Stimulated activated naive CD8-positive, alpha-beta T cell treated with anti-CD3 and anti-CD28 coated beads, Interleukin-15, Interleukin-2, amounts not matched to agents 100 ng/mL and 50 ng/mL, for 24 hours (primary cell): ENCODE results near the gene ANO7.
"Not testable (repeated sequence)": the region's sequence is repeated elsewhere in the genome, so short reads cannot be mapped to it uniquely, and the experiment has no call there.

Experiments
- H3K27ac Mint-ChIP-seq: one replicate; pipeline ENCODE4 v1.8.0; 2021; ENCODE audit warnings: mild to moderate bottlenecking, mixed read lengths
- H3K27me3 Mint-ChIP-seq: one replicate; pipeline ENCODE4 v1.8.0; 2021; ENCODE audit warnings: mixed read lengths
- H3K36me3 Mint-ChIP-seq: one replicate; pipeline ENCODE4 v1.8.0; 2021; ENCODE audit warnings: low read depth, mixed read lengths
- H3K4me1 Mint-ChIP-seq: one replicate; pipeline ENCODE4 v1.8.0; 2021; ENCODE audit warnings: low read depth, mixed read lengths
- H3K4me3 Mint-ChIP-seq: one replicate; pipeline ENCODE4 v1.8.0; 2021; ENCODE audit warnings: mild to moderate bottlenecking, mixed read lengths
- H3K9me3 Mint-ChIP-seq: one replicate; pipeline ENCODE4 v1.8.0; 2021; ENCODE audit warnings: mixed read lengths

The ANO7 gene

DNA sequence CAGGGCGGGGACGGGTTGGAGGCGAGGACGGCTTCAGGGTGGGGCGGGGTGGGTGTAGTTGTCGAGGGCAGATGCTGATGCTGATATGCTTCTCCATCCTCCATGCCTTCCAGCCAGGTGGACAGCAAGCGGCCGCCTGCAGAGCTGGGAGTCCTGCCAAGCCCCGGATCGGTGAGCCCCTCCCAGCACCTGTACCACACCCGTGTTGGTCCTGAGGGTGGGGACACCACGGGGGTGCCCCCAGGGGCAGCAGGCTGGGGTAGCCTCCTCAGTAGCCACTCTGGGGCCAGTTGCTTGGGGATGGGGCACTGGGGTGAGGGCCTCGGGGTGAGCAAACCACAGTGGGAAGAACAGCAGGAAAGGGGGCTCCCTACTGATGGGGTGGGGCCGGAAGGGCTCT lies 2.6 kb downstream of the ANO7 start:
- Mint-ChIP-seq H3K4me3 (no peak overlapping the region), H3K36me3 (no peaks in the 10 kb centered on the region), H3K9me3 (no peaks in the 10 kb centered on the region), H3K27me3 (no peaks in the 10 kb centered on the region), H3K27ac (no peak overlapping the region), H3K4me1 (no peaks in the 10 kb centered on the region)

- Mint-ChIP-seq H3K4me3 (no peak overlapping the region), H3K27ac (no peak overlapping the region)
Observed at GRCh38 chr2:241193271-241193670, 4.8 kb downstream of the ANO7 start.

GRCh38 chr2:241194811-241195210 lies 6.3 kb downstream of the ANO7 start:
- Mint-ChIP-seq H3K4me1 (no peaks in the 10 kb centered on the region), H3K9me3 (no peaks in the 10 kb centered on the region), H3K27ac (no peak overlapping the region), H3K4me3 (no peak overlapping the region), H3K36me3 (no peaks in the 10 kb centered on the region), H3K27me3 (no peaks in the 10 kb centered on the region)

More at GRCh38 chr2:241193271-241193670, 4.8 kb downstream of the ANO7 start:
- H3K36me3 Mint-ChIP-seq = no peaks in the 10 kb centered on the region
- H3K27me3 Mint-ChIP-seq = no peaks in the 10 kb centered on the region
- no peaks in the 10 kb centered on the region for H3K4me1 Mint-ChIP-seq
- H3K9me3 Mint-ChIP-seq = no peaks in the 10 kb centered on the region

GRCh38 chr2:241195506-241196130 lies 7.1 kb downstream of the ANO7 start:
- no peaks in the 10 kb centered on the region for H3K27me3 Mint-ChIP-seq
- no peaks in the 10 kb centered on the region for H3K9me3 Mint-ChIP-seq
- H3K27ac Mint-ChIP-seq = no peak overlapping the region
- no peak overlapping the region for H3K4me3 Mint-ChIP-seq
- H3K4me1 Mint-ChIP-seq = no peaks in the 10 kb centered on the region
- H3K36me3 Mint-ChIP-seq = no peaks in the 10 kb centered on the region

DNA sequence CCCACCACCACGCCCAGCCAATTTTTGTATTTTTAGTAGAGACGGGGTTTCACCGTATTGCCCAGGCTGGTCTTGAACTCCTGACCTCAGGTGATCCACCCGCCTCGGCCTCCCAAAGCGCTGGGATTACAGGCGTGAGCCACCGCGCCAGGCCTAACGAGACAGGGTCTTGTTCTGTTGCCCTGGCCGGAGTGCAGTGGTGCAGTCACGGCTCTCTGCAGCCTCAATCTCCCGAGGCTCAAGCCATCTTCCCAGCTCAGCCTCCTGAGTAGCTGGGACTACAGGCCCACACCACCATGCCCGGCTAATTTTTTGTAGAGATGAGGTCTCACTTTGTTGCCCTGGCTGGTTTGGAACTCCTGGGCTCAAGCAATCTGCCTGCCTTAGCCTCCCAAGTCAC lies 8.8 kb downstream of the ANO7 start:
- not testable (repeated sequence) for H3K36me3 Mint-ChIP-seq, H3K4me3 Mint-ChIP-seq, H3K27me3 Mint-ChIP-seq, H3K9me3 Mint-ChIP-seq, H3K4me1 Mint-ChIP-seq, H3K27ac Mint-ChIP-seq

- H3K36me3 Mint-ChIP-seq = no peaks in the 10 kb centered on the region
- H3K27me3 Mint-ChIP-seq = no peaks in the 10 kb centered on the region
- H3K27ac Mint-ChIP-seq = no peak overlapping the region
- H3K4me1 Mint-ChIP-seq = no peaks in the 10 kb centered on the region
- no peaks in the 10 kb centered on the region for H3K9me3 Mint-ChIP-seq
- no peak overlapping the region for H3K4me3 Mint-ChIP-seq
Observed at GRCh38 chr2:241197947-241198346, 9.5 kb downstream of the ANO7 start.

DNA sequence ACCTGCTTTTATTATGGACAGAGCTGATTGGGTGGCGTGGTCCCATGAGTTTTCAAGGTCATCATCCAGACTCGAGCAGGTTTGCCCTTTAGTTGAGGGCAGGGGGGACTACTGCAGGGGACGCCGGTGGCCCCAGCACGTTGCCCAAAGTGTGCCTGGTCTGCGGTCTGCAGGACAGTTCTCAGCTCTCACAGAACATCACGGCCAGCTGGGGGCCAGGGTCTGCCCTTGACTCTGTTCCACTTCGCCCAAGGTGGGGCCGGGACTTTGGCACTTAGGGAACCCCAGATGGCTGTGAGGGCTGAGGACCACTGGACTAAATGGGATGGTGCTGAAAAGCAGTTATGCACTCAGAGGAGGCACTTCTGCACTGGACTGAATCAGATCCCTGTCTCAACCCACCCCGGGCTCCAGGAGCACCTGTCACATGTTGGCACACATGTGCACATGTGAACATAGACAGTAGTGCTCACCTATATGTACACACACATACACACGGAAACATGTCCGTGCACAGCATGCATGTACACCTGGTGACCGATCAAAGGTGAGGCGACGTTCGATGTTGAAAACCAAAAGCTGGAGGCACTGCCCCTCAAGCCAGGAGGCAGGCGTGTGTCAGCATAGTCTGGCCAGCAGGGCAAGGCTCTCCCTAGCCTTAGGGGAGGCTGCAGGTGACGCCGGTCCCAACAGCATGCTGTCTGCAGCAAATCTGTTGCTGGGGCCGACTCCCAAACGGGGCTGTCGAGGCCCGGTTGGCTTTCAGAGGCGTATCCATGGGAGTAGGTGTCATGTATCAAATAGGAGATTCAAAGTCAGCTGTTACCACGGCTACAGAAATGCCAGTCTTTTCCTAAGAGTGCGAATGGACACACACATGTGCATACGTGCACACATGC lies 10.2 kb downstream of the ANO7 start:
- Mint-ChIP-seq H3K27me3 (no peaks in the 10 kb centered on the region), H3K4me3 (no peak overlapping the region), H3K36me3 (no peaks in the 10 kb centered on the region), H3K27ac (no peak overlapping the region), H3K9me3 (no peaks in the 10 kb centered on the region), H3K4me1 (no peaks in the 10 kb centered on the region)

DNA sequence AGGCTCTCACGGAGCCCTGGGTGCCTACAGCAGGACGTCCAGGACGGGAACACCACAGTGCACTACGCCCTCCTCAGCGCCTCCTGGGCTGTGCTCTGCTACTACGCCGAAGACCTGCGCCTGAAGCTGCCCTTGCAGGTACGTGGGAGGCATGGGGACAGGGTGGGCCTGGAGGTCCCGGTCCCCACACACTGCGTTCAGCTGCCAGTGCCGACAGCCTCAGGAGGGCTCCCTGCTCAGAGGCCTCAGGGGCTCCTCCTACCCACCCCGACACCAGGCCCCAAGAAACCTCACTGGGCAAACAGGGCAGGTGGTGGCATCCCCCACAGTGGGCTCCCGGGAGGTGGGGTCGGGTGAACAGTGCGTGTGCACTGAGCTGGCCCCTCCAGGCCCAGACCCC lies 10.8 kb downstream of the ANO7 start:
- H3K4me3 Mint-ChIP-seq = no peak overlapping the region
- no peaks in the 10 kb centered on the region for H3K9me3 Mint-ChIP-seq
- no peaks in the 10 kb centered on the region for H3K27me3 Mint-ChIP-seq
- no peaks in the 10 kb centered on the region for H3K36me3 Mint-ChIP-seq
- H3K27ac Mint-ChIP-seq = no peak overlapping the region
- no peaks in the 10 kb centered on the region for H3K4me1 Mint-ChIP-seq

DNA sequence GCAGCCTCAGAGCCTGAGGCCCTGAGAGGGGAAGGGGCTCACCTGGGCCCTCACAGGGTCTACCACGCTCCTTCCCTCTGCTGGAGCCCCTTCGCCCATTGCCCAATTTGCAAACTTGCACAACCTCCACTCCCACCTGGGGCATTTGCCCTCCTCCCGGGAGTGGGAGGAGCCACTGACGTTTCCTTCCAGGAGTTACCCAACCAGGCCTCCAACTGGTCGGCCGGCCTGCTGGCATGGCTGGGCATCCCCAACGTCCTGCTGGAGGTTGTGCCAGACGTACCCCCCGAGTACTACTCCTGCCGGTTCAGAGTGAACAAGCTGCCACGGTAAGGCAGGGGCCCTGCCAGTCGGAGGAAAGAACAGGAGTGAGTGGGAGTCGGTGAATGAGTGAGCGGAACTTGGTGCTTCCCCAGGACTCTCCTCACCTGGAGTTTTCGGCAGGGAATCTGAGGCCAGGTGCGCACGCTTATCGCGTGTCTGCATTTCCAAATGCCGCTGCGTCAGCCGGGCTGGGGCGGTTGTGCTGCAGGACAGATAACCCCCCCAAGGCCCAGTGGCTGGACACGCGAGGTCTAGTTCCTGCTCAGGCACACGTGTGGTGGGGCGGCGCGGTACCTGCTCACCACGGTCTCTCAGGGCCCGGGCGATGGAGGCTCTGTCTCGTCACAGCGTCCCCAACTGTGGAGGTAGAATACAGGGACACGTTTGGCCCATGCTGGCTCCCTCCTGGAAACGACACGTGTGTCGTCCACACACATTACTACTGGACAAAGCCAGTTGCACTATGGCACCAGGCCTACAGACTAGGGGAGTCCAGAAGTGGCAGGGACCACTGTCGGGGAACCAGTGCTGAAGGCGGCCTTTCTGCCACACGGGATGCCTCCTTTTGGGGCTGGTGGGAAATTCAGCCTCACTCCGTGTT lies 11.7 kb downstream of the ANO7 start:
- H3K27ac Mint-ChIP-seq = no peak overlapping the region
- no peaks in the 10 kb centered on the region for H3K27me3 Mint-ChIP-seq
- no peaks in the 10 kb centered on the region for H3K36me3 Mint-ChIP-seq
- H3K9me3 Mint-ChIP-seq = no peaks in the 10 kb centered on the region
- H3K4me1 Mint-ChIP-seq = no peaks in the 10 kb centered on the region
- no peak overlapping the region for H3K4me3 Mint-ChIP-seq

- Mint-ChIP-seq H3K36me3 (no peaks in the 10 kb centered on the region), H3K9me3 (no peaks in the 10 kb centered on the region)
Observed at GRCh38 chr2:241200822-241201395, 12.4 kb downstream of the ANO7 start.

GRCh38 chr2:241201445-241202267 lies 13.2 kb downstream of the ANO7 start:
- H3K27ac Mint-ChIP-seq = no peak overlapping the region
- no peaks in the 10 kb centered on the region for H3K27me3 Mint-ChIP-seq
- no peaks in the 10 kb centered on the region for H3K9me3 Mint-ChIP-seq
- H3K4me3 Mint-ChIP-seq = no peak overlapping the region
- no peaks in the 10 kb centered on the region for H3K4me1 Mint-ChIP-seq
- H3K36me3 Mint-ChIP-seq = no peaks in the 10 kb centered on the region

More at GRCh38 chr2:241200822-241201395, 12.4 kb downstream of the ANO7 start:
- Mint-ChIP-seq H3K27me3 (no peaks in the 10 kb centered on the region), H3K27ac (no peak overlapping the region), H3K4me3 (no peak overlapping the region), H3K4me1 (no peaks in the 10 kb centered on the region)

DNA sequence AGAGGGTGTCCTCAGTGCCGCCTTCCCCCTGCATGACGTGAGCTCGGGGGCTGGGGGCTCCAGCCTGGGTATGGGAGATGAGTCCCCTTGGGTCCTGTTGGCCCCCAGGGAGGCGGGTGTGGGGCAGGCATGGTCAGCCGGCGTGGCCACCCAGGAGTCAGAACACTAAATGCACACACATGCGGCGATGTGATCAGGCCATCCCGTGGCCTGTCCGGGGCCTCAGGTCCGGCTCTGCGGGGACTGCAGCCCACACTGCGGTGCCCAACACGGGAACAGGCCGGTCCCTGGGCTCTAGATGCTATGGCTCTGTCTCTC lies 13.8 kb downstream of the ANO7 start:
- Mint-ChIP-seq H3K36me3 (no peaks in the 10 kb centered on the region), H3K9me3 (no peaks in the 10 kb centered on the region), H3K27ac (no peak overlapping the region), H3K4me3 (no peak overlapping the region), H3K27me3 (no peaks in the 10 kb centered on the region), H3K4me1 (no peaks in the 10 kb centered on the region)

DNA sequence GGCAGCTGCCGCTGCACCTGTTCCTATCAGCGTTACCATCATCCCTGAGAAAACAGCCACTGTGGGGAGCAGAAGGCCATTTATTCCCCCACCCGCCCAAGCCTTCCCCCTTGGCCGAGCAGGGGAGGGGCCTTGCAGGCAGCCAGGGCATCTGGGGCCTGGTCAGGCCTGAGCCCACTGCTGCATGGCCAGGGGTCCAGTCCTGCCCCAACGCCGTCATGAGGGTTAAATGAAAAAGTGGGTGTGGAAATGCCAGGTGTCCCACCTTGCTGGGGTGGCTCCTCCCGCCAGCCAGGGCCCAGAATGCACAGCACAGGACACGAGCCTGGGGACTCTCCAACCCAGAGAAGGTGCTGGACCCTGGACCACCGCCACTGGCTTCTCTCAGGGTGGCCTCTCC lies 14.2 kb downstream of the ANO7 start:
- H3K9me3 Mint-ChIP-seq = no peaks in the 10 kb centered on the region
- H3K4me1 Mint-ChIP-seq = no peaks in the 10 kb centered on the region
- no peak overlapping the region for H3K4me3 Mint-ChIP-seq
- no peaks in the 10 kb centered on the region for H3K36me3 Mint-ChIP-seq
- no peak overlapping the region for H3K27ac Mint-ChIP-seq
- no peaks in the 10 kb centered on the region for H3K27me3 Mint-ChIP-seq
